ENCODE results near the gene STUM.

STUM gene

DNA sequence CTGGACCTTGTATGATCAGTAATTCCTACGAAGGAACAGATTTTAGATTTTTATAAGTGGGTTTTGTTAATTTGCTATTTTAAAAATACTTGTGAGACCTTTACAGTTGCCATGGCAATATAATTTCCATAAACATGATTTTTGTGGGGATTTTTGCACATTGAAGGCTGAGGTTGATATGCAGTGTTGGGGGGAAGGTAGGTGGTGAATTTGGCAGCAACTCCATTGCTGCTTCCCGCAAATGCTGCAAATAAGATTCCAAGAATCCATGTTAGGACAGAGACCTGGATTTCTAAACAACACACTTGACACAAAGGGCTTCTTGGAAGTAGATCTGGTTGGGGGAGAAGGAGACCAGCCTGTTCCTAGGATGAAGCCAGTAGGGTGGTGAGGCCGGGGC is 18.2 kb downstream of the STUM start:
- TF ChIP-seq POU2F2 (IDR thresholded peaks at IDR 0.05; ENCODE audit: low read depth, low read length) = no peak
- TF ChIP-seq PAX5 (IDR thresholded peaks at IDR 0.05; ENCODE audit: insufficient read depth, low read length, severe bottlenecking) = no peak
- no peak for TF ChIP-seq POLR2A (IDR thresholded peaks at IDR 0.05; ENCODE audit: low read depth, low read length)
- TF ChIP-seq TAF1 (IDR thresholded peaks at IDR 0.05; ENCODE audit: low read depth, low read length) = no peak
- no peak for TF ChIP-seq SPI1 (IDR thresholded peaks at IDR 0.05; ENCODE audit: low read depth, low read length)
- FAIRE-seq (no peak), DNase-seq (ENCODE audit: insufficient read length, low spot score) (no peak)

DNA sequence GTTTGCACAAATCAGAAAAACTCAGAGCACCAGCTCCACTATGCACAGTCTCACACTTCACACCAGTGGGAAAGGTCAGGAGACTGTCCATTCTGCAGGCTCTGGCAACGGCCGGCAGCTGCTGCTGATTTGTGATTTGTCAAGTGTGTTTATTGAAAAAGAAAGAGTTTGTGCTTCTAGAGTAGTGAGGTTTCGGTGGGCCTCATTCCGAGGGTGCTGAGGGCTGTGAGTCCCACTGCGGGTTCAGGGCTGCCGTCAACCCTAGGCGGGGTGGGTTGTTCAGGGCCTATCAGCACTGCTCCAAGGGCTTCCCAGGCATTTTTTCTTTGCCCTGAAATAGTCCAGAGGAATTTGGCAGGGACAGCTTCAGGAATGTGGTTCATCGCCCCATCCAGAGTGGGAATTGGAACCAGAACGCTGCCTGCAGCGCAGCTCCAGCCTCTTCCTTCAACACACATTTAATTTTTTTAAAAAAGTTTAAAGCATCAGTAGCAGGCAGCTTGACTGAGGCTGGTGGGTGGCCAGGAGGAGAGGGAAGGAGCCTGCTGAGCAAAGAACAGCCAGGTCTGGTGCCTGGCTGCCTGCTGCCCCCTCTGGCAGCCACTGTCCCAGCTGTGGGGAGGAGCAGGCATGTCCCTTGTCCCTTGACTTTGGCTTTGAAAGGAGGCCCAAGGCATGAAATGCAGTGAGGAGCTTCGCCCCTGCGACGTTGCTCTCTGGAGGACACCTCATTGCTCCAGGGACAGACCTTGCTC is 19.7 kb downstream of the STUM start:
- FAIRE-seq = no peak
- no peak for DNase-seq (ENCODE audit: insufficient read length, low spot score)
- TF ChIP-seq POU2F2 (IDR thresholded peaks at IDR 0.05; ENCODE audit: low read depth, low read length) (no peak), TAF1 (IDR thresholded peaks at IDR 0.05; ENCODE audit: low read depth, low read length) (no peak), POLR2AphosphoS5 (IDR thresholded peaks at IDR 0.05; ENCODE audit: low read depth, low read length) (no peak), PAX5 (IDR thresholded peaks at IDR 0.05; ENCODE audit: insufficient read depth, low read length, severe bottlenecking) (no peak), POLR2A (IDR thresholded peaks at IDR 0.05; ENCODE audit: low read depth, low read length) (no peak), SPI1 (IDR thresholded peaks at IDR 0.05; ENCODE audit: low read depth, low read length) (no peak)

GRCh38 chr1:226568975-226569741 is 20.6 kb downstream of the STUM start:
- FAIRE-seq = no peak
- DNase-seq (ENCODE audit: insufficient read length, low spot score) = no peak
- TF ChIP-seq SPI1 (IDR thresholded peaks at IDR 0.05; ENCODE audit: low read depth, low read length) (no peak), POLR2AphosphoS5 (IDR thresholded peaks at IDR 0.05; ENCODE audit: low read depth, low read length) (no peak), PAX5 (IDR thresholded peaks at IDR 0.05; ENCODE audit: insufficient read depth, low read length, severe bottlenecking) (no peak), POU2F2 (IDR thresholded peaks at IDR 0.05; ENCODE audit: low read depth, low read length) (no peak), TAF1 (IDR thresholded peaks at IDR 0.05; ENCODE audit: low read depth, low read length) (no peak), POLR2A (IDR thresholded peaks at IDR 0.05; ENCODE audit: low read depth, low read length) (no peak)

DNA sequence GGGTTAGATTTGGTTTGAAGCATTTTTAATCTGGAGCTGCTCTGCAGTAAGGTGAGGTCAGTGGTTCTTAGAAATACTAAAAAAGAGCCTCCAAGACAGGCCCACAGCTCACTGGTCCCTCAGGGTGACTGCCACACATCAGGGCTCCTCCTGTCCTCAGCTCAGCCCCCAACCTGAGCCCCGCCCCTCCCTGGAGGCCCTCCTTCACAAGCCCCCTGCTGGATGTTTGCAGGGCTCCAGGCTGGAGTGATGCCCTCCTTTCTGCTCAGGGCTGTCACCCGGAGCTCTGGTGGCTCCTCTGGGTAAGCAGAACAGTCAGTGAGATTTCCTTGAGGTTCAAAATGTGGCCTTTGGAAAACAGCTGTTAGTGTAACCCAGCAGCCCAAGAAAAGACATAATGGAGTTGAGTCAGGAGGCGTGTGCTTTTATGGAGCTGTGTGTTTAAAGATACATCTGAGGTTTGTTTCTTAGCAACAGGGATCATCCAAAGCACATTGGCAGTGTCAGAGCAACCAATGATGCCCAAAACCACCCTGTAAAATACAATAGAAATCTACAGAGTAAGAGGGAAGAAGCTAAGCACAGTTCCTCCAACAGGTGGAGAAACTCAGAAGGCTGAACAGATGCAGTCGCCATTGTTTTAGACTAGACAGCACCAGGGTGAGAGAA is 21.4 kb downstream of the STUM start:
- peak; percentile 60 for DNase-seq (ENCODE audit: insufficient read length, low spot score)
- TF ChIP-seq POLR2AphosphoS5 (IDR thresholded peaks at IDR 0.05; ENCODE audit: low read depth, low read length) (no peak), SPI1 (IDR thresholded peaks at IDR 0.05; ENCODE audit: low read depth, low read length) (no peak), PAX5 (IDR thresholded peaks at IDR 0.05; ENCODE audit: insufficient read depth, low read length, severe bottlenecking) (no peak), POU2F2 (IDR thresholded peaks at IDR 0.05; ENCODE audit: low read depth, low read length) (no peak), POLR2A (IDR thresholded peaks at IDR 0.05; ENCODE audit: low read depth, low read length) (no peak), TAF1 (IDR thresholded peaks at IDR 0.05; ENCODE audit: low read depth, low read length) (no peak)
- FAIRE-seq = no peak

DNA sequence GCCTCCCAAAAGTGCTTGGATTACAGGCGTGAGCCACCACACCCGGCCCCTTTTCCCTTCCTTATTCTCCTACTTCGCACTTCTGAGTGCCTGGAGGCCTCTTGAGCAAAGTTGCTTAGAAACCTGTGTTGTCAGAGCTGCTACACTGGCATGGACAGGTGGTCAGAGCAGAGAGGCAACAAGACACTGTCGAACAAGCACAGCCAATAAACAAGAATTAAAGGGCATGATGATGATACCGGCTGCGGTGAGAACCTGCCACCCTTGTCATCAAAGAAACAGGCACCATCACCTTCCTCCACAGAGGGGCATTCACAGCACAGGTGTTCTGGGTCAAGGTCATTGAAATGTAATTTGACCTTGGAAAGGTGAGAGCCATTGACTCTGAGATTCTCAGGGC is 23.3 kb downstream of the STUM start:
- no peak for FAIRE-seq
- TF ChIP-seq POU2F2 (IDR thresholded peaks at IDR 0.05; ENCODE audit: low read depth, low read length) (no peak), PAX5 (IDR thresholded peaks at IDR 0.05; ENCODE audit: insufficient read depth, low read length, severe bottlenecking) (no peak), SPI1 (IDR thresholded peaks at IDR 0.05; ENCODE audit: low read depth, low read length) (no peak), POLR2AphosphoS5 (IDR thresholded peaks at IDR 0.05; ENCODE audit: low read depth, low read length) (no peak), POLR2A (IDR thresholded peaks at IDR 0.05; ENCODE audit: low read depth, low read length) (no peak), TAF1 (IDR thresholded peaks at IDR 0.05; ENCODE audit: low read depth, low read length) (no peak)
- DNase-seq (ENCODE audit: insufficient read length, low spot score) = no peak

DNA sequence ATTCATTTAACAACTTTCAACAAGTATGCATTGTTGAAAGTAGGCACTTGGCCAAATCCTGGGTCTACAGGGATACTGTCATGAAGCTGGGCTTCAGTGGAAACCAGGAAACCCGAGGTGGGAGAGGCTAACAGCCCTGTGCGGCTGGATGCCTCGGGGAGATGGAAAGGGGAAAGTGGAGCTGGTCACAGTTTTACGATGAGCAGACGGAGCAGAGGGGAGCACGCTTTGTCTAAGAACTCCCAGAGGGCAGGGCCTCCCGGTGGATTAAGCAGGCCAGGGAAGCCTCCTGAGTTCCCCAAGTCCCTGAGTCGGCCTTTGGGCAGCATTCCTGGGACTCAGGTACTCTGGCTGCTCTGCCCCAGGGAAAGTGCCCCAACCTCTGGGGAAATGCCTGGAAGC is 23.8 kb downstream of the STUM start:
- DNase-seq (ENCODE audit: insufficient read length, low spot score) (no peak), FAIRE-seq (no peak)
- TF ChIP-seq PAX5 (IDR thresholded peaks at IDR 0.05; ENCODE audit: insufficient read depth, low read length, severe bottlenecking) (no peak), POU2F2 (IDR thresholded peaks at IDR 0.05; ENCODE audit: low read depth, low read length) (no peak), POLR2A (IDR thresholded peaks at IDR 0.05; ENCODE audit: low read depth, low read length) (no peak), TAF1 (IDR thresholded peaks at IDR 0.05; ENCODE audit: low read depth, low read length) (no peak), SPI1 (IDR thresholded peaks at IDR 0.05; ENCODE audit: low read depth, low read length) (no peak), POLR2AphosphoS5 (IDR thresholded peaks at IDR 0.05; ENCODE audit: low read depth, low read length) (no peak)

GRCh38 chr1:226574044-226574443 is 25.5 kb downstream of the STUM start:
- TF ChIP-seq PAX5 (IDR thresholded peaks at IDR 0.05; ENCODE audit: insufficient read depth, low read length, severe bottlenecking) (no peak), POLR2A (IDR thresholded peaks at IDR 0.05; ENCODE audit: low read depth, low read length) (no peak), SPI1 (IDR thresholded peaks at IDR 0.05; ENCODE audit: low read depth, low read length) (no peak), POLR2AphosphoS5 (IDR thresholded peaks at IDR 0.05; ENCODE audit: low read depth, low read length) (no peak), POU2F2 (IDR thresholded peaks at IDR 0.05; ENCODE audit: low read depth, low read length) (no peak), TAF1 (IDR thresholded peaks at IDR 0.05; ENCODE audit: low read depth, low read length) (no peak)
- FAIRE-seq (no peak), DNase-seq (ENCODE audit: insufficient read length, low spot score) (no peak)

DNA sequence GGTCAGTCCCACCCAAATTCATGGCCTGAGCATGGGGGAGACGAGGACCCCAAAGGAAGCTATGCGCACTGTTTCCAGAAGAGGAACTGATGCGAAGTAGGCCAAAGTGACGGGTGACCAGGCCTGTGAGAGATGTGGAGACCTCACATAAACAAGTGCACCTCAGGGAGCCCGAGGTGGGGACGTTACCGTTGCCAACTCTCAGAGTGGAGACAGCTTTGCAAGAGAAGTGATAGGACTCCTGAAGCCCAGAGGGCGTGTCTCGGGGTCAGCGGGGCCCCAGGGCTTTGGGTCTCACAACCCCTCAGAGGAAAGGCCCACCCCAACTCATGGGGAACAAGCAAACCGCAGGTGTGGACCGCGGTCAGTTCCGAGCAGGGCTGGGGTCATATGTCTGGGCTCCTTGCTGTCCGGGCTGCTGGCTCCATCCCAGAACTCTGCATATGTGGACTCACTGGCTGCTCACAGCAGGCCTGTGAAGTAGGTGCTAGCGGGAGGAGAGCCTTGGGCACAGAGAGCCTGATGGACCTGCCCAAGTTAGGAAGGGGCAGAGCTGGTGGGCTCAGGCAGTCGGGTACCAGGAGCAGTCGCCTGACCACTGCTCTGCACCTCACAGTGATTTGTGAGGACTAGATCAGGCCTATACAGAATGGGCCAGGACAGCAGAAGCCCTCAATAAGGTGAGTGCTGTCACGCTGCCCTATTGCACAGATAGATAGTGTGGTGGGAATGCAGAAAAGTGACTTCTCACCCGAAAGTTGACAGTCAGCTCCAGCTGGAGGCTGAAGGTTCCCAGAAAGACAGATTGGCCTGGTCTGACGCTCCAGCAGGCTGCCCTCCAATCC is 26.2 kb downstream of the STUM start:
- DNase-seq (ENCODE audit: insufficient read length, low spot score) = no peak
- TF ChIP-seq POU2F2 (IDR thresholded peaks at IDR 0.05; ENCODE audit: low read depth, low read length) (no peak), PAX5 (IDR thresholded peaks at IDR 0.05; ENCODE audit: insufficient read depth, low read length, severe bottlenecking) (no peak), SPI1 (IDR thresholded peaks at IDR 0.05; ENCODE audit: low read depth, low read length) (no peak), POLR2AphosphoS5 (IDR thresholded peaks at IDR 0.05; ENCODE audit: low read depth, low read length) (no peak), POLR2A (IDR thresholded peaks at IDR 0.05; ENCODE audit: low read depth, low read length) (no peak), TAF1 (IDR thresholded peaks at IDR 0.05; ENCODE audit: low read depth, low read length) (no peak)
- no peak for FAIRE-seq

Data from GM12891 (cell line).